HG02840 (cell line): ENCODE measurements around the gene CHI3L1.

Source experiments
- ATAC-seq: cut with Tn5 transposase; IDR thresholded peaks from one replicate; pipeline ENCODE4 v1.9.1; 2021; ENCODE audit warnings: mild to moderate bottlenecking, moderate library complexity, moderate number of reproducible peaks; ENCODE audit not compliant: unreplicated experiment, low FRiP score

The CHI3L1 gene

GRCh38 chr1:203170625-203171330 is 15.7 kb downstream of the CHI3L1 start:
- ATAC-seq: no peak

GRCh38 chr1:203169770-203170520 is 16.6 kb downstream of the CHI3L1 start:
- no peak for ATAC-seq

- ATAC-seq: no peak
Measured at GRCh38 chr1:203168991-203169390, 17.5 kb downstream of the CHI3L1 start.

- no peak for ATAC-seq
Measured at GRCh38 chr1:203168256-203168786, 18.2 kb downstream of the CHI3L1 start.

- ATAC-seq: no peak
Measured at GRCh38 chr1:203167913-203168200, 18.6 kb downstream of the CHI3L1 start.

- ATAC-seq: no peak
Measured at GRCh38 chr1:203167026-203167912, 19.2 kb downstream of the CHI3L1 start.

- ATAC-seq: no peak
Measured at GRCh38 chr1:203166192-203166940, 20.1 kb downstream of the CHI3L1 start.

- ATAC-seq: no peak
Measured at GRCh38 chr1:203165800-203166161, 20.7 kb downstream of the CHI3L1 start.

- no peak for ATAC-seq
Measured at GRCh38 chr1:203165101-203165799, 21.3 kb downstream of the CHI3L1 start.

GRCh38 chr1:203163891-203164635 is 22.4 kb downstream of the CHI3L1 start:
- ATAC-seq: no peak

- ATAC-seq: no peak
Measured at GRCh38 chr1:203162403-203162802, 24.1 kb downstream of the CHI3L1 start.

GRCh38 chr1:203161703-203162102 is 24.8 kb downstream of the CHI3L1 start:
- ATAC-seq: no peak

GRCh38 chr1:203161175-203161574 is 25.3 kb downstream of the CHI3L1 start:
- ATAC-seq: no peak

- ATAC-seq: no peak
Measured at GRCh38 chr1:203159844-203160243, 26.7 kb downstream of the CHI3L1 start.

GRCh38 chr1:203158960-203159665 is 27.4 kb downstream of the CHI3L1 start:
- no peak for ATAC-seq

- no peak for ATAC-seq
Measured at GRCh38 chr1:203158423-203158822, 28.1 kb downstream of the CHI3L1 start.

GRCh38 chr1:203156280-203156679 is 30.2 kb downstream of the CHI3L1 start:
- no peak for ATAC-seq
